Activated CD4-positive, alpha-beta T cell treated with anti-CD3 and anti-CD28 coated beads, Interleukin-2, amount 10 ng/mL, durations not matched to agents 24 days and 14 days (primary cell): ENCODE data around the gene TWNK. TPM values are rescaled to one million over a fixed set of nuclear protein-coding genes. Genes with fewer than 3 reads are reported as not detected.

Experiments
- DNase-seq: peaks from one replicate; pipeline ENCODE4 v3.0.0; 2022
- H3K27ac Mint-ChIP-seq: one replicate; pipeline ENCODE4 v1.8.0; 2022; ENCODE audit warnings: mild to moderate bottlenecking, mixed read lengths
- H3K27me3 Mint-ChIP-seq: one replicate; pipeline ENCODE4 v1.8.0; 2022; ENCODE audit warnings: mixed read lengths
- H3K36me3 Mint-ChIP-seq: one replicate; pipeline ENCODE4 v1.8.0; 2022; ENCODE audit warnings: low read depth, mild to moderate bottlenecking, mixed read lengths
- H3K4me1 Mint-ChIP-seq: one replicate; pipeline ENCODE4 v1.8.0; 2021; ENCODE audit warnings: mixed read lengths
- H3K4me3 Mint-ChIP-seq: one replicate; pipeline ENCODE4 v1.8.0; 2022; ENCODE audit warnings: mild to moderate bottlenecking, moderate library complexity, mixed read lengths
- H3K9me3 Mint-ChIP-seq: one replicate; pipeline ENCODE4 v1.8.0; 2021; ENCODE audit warnings: mixed read lengths
- intact Hi-C: fragments of 100-400 bp; cut with micrococcal nuclease; formaldehyde crosslinking; loops from one replicate; pipeline ENCODE4 v1.15.1; 2023
- total RNA-seq: library from RNA; stranded (reverse); gene quantifications from 2 replicates; pipeline ENCODE4 v1.2.3, GENCODE V29; 2022

The TWNK gene
- total RNA-seq, 1 donor from 2014 or later = 41.1 TPM

- no peak for DNase-seq
- H3K4me1 Mint-ChIP-seq = peaks cover 30% of the 10 kb centered on the region
- peaks cover 46% of the 10 kb centered on the region for H3K27me3 Mint-ChIP-seq
- no peaks in the 10 kb centered on the region for H3K36me3 Mint-ChIP-seq
- intact Hi-C loops = no loop called here
- no peak overlapping the region for H3K4me3 Mint-ChIP-seq
- H3K9me3 Mint-ChIP-seq = no peaks in the 10 kb centered on the region
- no peak overlapping the region for H3K27ac Mint-ChIP-seq
Measured at GRCh38 chr10:101016814-101017213, 29.5 kb downstream of the TWNK start.

- Mint-ChIP-seq H3K9me3 (no peaks in the 10 kb centered on the region), H3K27me3 (peaks cover 43% of the 10 kb centered on the region), H3K36me3 (no peaks in the 10 kb centered on the region), H3K4me1 (peaks cover 23% of the 10 kb centered on the region), H3K27ac (no peak overlapping the region), H3K4me3 (no peak overlapping the region)
- no peak for DNase-seq
- intact Hi-C loops = no loop called here
Measured at GRCh38 chr10:101018118-101018599, 30.8 kb downstream of the TWNK start.

- H3K36me3 Mint-ChIP-seq = no peaks in the 10 kb centered on the region
- intact Hi-C loops = loop anchor here (1.0 kb wide), 1 partner anchor 49 kb away; no protein-coding TSS in a partner anchor
- peak; percentile 94 for DNase-seq
- peaks cover 41% of the 10 kb centered on the region for H3K27me3 Mint-ChIP-seq
- no peaks in the 10 kb centered on the region for H3K9me3 Mint-ChIP-seq
- peaks cover 21% of the 10 kb centered on the region for H3K4me1 Mint-ChIP-seq
- no peak overlapping the region for H3K27ac Mint-ChIP-seq
- H3K4me3 Mint-ChIP-seq = no peak overlapping the region
Measured at GRCh38 chr10:101018600-101019439, 31.5 kb downstream of the TWNK start.

- Mint-ChIP-seq H3K36me3 (no peaks in the 10 kb centered on the region), H3K27me3 (peaks cover 38% of the 10 kb centered on the region), H3K9me3 (no peaks in the 10 kb centered on the region), H3K27ac (no peak overlapping the region), H3K4me3 (no peak overlapping the region), H3K4me1 (peaks cover 17% of the 10 kb centered on the region)
- intact Hi-C loops = loop anchor here (1.0 kb wide), 1 partner anchor 49 kb away; no protein-coding TSS in a partner anchor
- no peak for DNase-seq
Measured at GRCh38 chr10:101019440-101019703, 32.0 kb downstream of the TWNK start.

GRCh38 chr10:101020427-101021075 lies 33.2 kb downstream of the TWNK start:
- H3K36me3 Mint-ChIP-seq = no peaks in the 10 kb centered on the region
- H3K4me1 Mint-ChIP-seq = peaks cover 6% of the 10 kb centered on the region
- DNase-seq = no peak
- intact Hi-C loops = no loop called here
- H3K4me3 Mint-ChIP-seq = no peak overlapping the region
- H3K27me3 Mint-ChIP-seq = peaks cover 36% of the 10 kb centered on the region
- H3K9me3 Mint-ChIP-seq = no peaks in the 10 kb centered on the region
- no peak overlapping the region for H3K27ac Mint-ChIP-seq

- Mint-ChIP-seq H3K4me3 (no peak overlapping the region), H3K27me3 (peaks cover 32% of the 10 kb centered on the region), H3K4me1 (peaks cover 6% of the 10 kb centered on the region), H3K27ac (no peak overlapping the region), H3K36me3 (no peaks in the 10 kb centered on the region), H3K9me3 (no peaks in the 10 kb centered on the region)
- intact Hi-C loops = no loop called here
- DNase-seq = no peak
Measured at GRCh38 chr10:101021239-101021638, 33.9 kb downstream of the TWNK start.

GRCh38 chr10:101021692-101022251 lies 34.4 kb downstream of the TWNK start:
- Mint-ChIP-seq H3K4me3 (no peak overlapping the region), H3K36me3 (no peaks in the 10 kb centered on the region), H3K9me3 (no peaks in the 10 kb centered on the region), H3K27ac (no peak overlapping the region), H3K27me3 (peaks cover 27% of the 10 kb centered on the region), H3K4me1 (peaks cover 6% of the 10 kb centered on the region)
- DNase-seq = no peak
- intact Hi-C loops = no loop called here

- intact Hi-C loops = no loop called here
- Mint-ChIP-seq H3K9me3 (no peaks in the 10 kb centered on the region), H3K27ac (no peak overlapping the region), H3K4me3 (no peak overlapping the region), H3K4me1 (peaks cover 4% of the 10 kb centered on the region), H3K36me3 (no peaks in the 10 kb centered on the region), H3K27me3 (peaks cover 25% of the 10 kb centered on the region)
- DNase-seq = no peak
Measured at GRCh38 chr10:101022967-101023705, 35.8 kb downstream of the TWNK start.

GRCh38 chr10:101027106-101027720 lies 39.9 kb downstream of the TWNK start:
- intact Hi-C loops = no loop called here

GRCh38 chr10:101028446-101029337 lies 41.3 kb downstream of the TWNK start:
- Mint-ChIP-seq H3K36me3 (no peaks in the 10 kb centered on the region), H3K4me1 (peaks cover 20% of the 10 kb centered on the region), H3K9me3 (no peaks in the 10 kb centered on the region), H3K4me3 (no peak overlapping the region), H3K27ac (no peak overlapping the region), H3K27me3 (peaks cover 24% of the 10 kb centered on the region)
- DNase-seq = no peak
- intact Hi-C loops = no loop called here

More at GRCh38 chr10:101027106-101027720, 39.9 kb downstream of the TWNK start:
- Mint-ChIP-seq H3K4me1 (peaks cover 8% of the 10 kb centered on the region), H3K9me3 (no peaks in the 10 kb centered on the region), H3K4me3 (no peak overlapping the region), H3K36me3 (no peaks in the 10 kb centered on the region), H3K27ac (no peak overlapping the region), H3K27me3 (peaks cover 24% of the 10 kb centered on the region)
- no peak for DNase-seq

- no peak overlapping the region for H3K4me3 Mint-ChIP-seq
- intact Hi-C loops = loop anchor here (5.0 kb wide), 2 partner anchors 117 to 323 kb away; partner anchors contain the start of genes BTRC and SLF2
- DNase-seq = no peak
- peaks cover 26% of the 10 kb centered on the region for H3K4me1 Mint-ChIP-seq
- H3K9me3 Mint-ChIP-seq = no peaks in the 10 kb centered on the region
- H3K27ac Mint-ChIP-seq = no peak overlapping the region
- peaks cover 24% of the 10 kb centered on the region for H3K27me3 Mint-ChIP-seq
- peaks cover 1% of the 10 kb centered on the region for H3K36me3 Mint-ChIP-seq
Measured at GRCh38 chr10:101029520-101030295, 42.4 kb downstream of the TWNK start.
